Activated CD8-positive, alpha-beta memory T cell treated with anti-CD3 and anti-CD28 coated beads, Interleukin-2, amount 50 U/mL, for 24 hours (primary cell): ENCODE results near the gene RIT1.

Source experiments
- DNase-seq: peaks from one replicate; pipeline ENCODE4 v3.0.0-alpha.2; 2020; ENCODE audit errors: extremely low read depth

RIT1 gene

GRCh38 chr1:155856975-155857930, 53.9 kb downstream of the RIT1 start, which contains the start of gene GON4L:
Gene GON4L, minus strand, starts transcription at chr1:155857214. Its CDS starts 3,434 bp downstream, at chr1:155853780.
- peak; percentile 73 for DNase-seq

DNA sequence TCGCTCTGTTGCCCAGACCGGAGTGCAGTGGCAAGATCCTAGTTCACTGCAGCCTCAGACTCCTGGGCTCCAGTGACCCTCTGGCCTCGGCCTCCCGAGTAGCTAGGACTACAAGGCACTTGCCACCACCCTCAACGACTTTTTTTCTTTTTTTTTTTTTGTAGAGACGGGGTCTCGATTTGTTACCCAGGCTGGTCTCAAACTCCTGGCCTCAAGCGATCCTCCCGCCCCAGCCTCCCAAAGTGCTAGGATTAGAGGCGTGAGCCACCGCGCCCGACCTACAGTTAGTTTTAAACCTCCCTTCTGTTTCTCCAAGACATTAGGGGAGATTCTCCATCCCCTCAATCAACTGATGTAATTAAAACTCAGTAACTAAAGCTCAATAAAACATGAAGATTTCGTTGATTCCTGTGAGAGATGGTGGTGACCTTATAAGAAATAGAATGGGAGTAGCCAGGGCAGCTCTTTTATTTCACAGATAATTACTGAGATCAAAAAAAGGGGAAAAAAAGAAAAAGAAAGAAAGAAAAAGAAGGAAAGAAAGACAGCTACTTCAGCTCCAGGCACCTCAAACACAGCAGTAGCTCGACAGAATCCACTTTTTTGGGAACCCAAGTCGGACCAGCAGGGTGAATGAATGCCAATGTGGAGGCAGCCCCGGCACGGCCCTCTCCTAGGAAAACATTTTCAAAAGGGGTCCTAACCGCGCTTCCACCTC, 54.7 kb downstream of the RIT1 start:
- no peak for DNase-seq

- no peak for DNase-seq
Observed at GRCh38 chr1:155850345-155850744, 60.8 kb downstream of the RIT1 start.

DNA sequence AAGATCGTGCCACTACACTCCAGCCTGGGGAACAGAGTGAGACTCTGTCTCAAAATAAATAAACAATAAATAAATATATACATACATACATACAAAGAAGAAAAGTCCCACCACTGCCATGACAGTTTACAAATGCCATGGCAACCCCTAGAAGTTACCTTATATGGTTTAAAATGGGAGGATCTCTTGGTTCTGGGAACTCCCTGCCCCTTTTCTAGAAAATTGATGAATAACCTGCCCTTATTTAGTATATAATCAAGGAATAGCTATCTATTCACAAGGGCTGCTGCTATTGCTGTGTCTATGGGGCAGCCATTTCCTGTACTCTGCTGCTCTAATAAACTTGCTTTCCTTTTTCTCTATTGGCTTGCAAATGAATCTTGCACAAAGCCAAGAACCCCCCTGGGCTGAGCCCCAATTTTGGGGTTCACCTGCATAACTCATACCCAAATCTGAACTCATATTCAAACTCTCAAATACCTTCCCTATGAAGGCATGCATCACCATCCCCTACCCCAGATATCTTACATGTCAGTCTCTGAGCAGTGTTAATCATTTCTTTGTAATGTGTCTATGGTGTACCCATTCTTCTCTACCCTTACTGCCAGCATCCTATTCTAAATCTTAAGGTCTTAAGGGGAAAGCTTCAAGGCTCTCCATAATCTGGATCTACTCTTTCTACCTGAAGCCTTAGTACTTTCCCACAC, 63.2 kb downstream of the RIT1 start:
- no peak for DNase-seq
